GM12875 (cell line): ENCODE results near the gene VRTN.

Source experiments
- H3K4me3 ChIP-seq: one replicate; pipeline ENCODE4 v1.5.1; 2011; ENCODE audit warnings: low read depth, low read length, control low read depth
- TF ChIP-seq, protein P1 (sequence below): IDR thresholded peaks from 2 replicates; pipeline ENCODE4 v1.5.1; 2011; ENCODE audit warnings: low read depth, mild to moderate bottlenecking, control low read depth, inconsistent platforms, low read length, moderate library complexity, borderline replicate concordance; ENCODE audit not compliant: insufficient read depth

The VRTN gene

DNA sequence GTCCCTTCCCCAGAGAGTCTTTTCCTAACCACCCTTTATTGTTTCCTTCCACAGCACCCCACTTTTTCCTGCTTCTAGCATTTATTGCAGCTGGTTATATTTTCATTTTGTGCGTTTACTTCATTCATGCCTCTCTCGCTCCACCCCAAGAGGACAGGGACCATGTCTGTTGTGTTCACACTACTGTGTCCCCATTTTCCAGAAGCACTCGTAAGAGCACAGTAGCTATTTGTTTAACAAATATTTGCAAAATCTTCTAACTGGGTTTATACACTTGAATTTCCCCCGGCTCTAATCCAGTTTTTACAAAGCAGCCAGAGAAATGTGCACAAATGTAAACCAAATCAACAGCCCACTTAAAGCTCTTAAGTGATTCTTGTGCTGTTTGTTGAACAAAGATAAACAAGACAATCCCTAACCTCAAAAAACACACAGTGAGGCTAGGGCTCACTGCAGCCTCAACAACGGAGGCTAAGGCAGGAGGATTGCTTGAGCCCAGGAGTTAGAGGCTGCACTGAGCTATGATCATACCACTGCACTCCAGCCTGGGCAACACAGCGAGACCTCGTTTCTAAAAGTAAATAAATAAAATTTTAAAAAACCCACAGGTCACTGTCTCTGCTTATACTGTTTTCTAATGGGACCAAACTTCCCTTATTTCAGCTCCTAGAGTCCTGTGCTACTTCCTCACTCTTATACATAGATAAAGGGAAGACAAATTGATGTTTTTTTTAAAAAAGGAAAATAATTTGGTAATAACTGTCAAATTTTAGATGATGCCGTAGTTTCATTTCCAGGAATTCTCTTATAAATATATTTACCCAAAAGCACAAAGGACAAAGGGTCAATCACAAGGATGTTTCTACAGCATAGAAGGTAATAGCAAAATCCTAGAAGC, 38.9 kb upstream of the VRTN start:
- TF ChIP-seq, protein P1, sequence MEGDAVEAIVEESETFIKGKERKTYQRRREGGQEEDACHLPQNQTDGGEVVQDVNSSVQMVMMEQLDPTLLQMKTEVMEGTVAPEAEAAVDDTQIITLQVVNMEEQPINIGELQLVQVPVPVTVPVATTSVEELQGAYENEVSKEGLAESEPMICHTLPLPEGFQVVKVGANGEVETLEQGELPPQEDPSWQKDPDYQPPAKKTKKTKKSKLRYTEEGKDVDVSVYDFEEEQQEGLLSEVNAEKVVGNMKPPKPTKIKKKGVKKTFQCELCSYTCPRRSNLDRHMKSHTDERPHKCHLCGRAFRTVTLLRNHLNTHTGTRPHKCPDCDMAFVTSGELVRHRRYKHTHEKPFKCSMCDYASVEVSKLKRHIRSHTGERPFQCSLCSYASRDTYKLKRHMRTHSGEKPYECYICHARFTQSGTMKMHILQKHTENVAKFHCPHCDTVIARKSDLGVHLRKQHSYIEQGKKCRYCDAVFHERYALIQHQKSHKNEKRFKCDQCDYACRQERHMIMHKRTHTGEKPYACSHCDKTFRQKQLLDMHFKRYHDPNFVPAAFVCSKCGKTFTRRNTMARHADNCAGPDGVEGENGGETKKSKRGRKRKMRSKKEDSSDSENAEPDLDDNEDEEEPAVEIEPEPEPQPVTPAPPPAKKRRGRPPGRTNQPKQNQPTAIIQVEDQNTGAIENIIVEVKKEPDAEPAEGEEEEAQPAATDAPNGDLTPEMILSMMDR, result no peak
- no peak overlapping the region for H3K4me3 ChIP-seq

GRCh38 chr14:74312161-74312560, 36.1 kb upstream of the VRTN start:
- TF ChIP-seq, protein P1, result no peak
- no peak overlapping the region for H3K4me3 ChIP-seq

DNA sequence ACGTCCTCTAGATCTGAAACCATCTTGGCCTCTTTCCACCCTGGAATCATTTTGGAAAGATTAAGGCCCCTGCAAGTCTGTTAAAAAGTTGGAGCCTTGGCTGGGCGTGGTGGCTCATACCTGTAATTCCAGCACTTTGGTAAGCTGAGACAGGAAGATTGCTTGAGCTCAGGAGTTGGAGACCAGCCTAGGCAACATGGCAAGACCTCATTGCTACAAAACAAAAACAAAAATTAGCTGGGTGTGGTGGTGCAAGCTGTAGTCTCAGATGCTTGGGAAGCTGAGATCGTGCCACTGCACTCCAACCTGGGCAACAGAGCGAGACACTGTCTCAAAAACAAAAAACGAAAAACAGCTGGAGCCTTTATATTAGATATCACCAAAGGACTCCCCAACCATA, 34.7 kb upstream of the VRTN start:
- TF ChIP-seq, protein P1, result no peak
- no peak overlapping the region for H3K4me3 ChIP-seq

DNA sequence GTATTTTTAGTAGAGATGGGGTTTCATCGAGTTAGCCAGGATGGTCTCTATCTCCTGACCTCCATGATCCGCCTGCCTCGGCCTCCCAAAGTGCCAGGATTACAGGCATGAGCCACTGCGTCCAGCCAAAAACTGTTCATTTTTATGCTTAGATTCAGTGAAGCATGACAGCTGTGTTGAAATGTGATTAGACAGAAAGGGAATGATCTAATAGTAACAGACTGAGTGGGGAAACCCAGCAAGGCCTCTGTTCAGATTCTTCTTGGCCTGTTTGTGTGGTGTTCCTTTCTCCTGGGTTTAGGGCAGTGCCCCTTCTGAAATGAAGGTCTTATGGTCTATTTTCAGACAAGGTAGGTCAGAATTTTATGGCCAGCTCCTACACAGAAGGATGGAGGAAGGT, 33.7 kb upstream of the VRTN start:
- TF ChIP-seq, protein P1, result no peak

GRCh38 chr14:74324931-74325361, 23.3 kb upstream of the VRTN start:
- H3K4me3 ChIP-seq, result no peak overlapping the region
- TF ChIP-seq, protein P1, result peak; percentile 41; the same call in 1 of the 2 replicates

More for the DNA sequence above, 33.7 kb upstream of the VRTN start:
- H3K4me3 ChIP-seq, result no peak overlapping the region

- no peak overlapping the region for H3K4me3 ChIP-seq
- TF ChIP-seq, protein P1, result no peak
Measured at GRCh38 chr14:74325446-74325845, 22.8 kb upstream of the VRTN start.
